Right cardiac atrium (tissue), 5 donors: ENCODE results near the gene PTPN6. TPM values are rescaled to one million over a fixed set of nuclear protein-coding genes. Genes with fewer than 3 reads are reported as not detected.

Experiments
- ATAC-seq, 2 donors: fragments of 200-7000 bp; cut with Tn5 transposase; one replicate each; pipeline versions ENCODE4 v1.8.0 to v1.9.1; 2020; ENCODE audit warnings: moderate library complexity in 2 of 2, mild to moderate bottlenecking in 1 of 2
- DNase-seq, 3 donors: peaks; one replicate each; pipeline ENCODE4 v3.0.0-alpha.2; 2020
- H3K27ac ChIP-seq: one replicate; pipeline ENCODE4 v1.5.1; 2013; ENCODE audit warnings: mild to moderate bottlenecking, low read length, control low read depth, moderate library complexity
- H3K27me3 ChIP-seq: one replicate; pipeline ENCODE4 v1.6.1; 2013; ENCODE audit not compliant: control insufficient read depth, insufficient read depth
- H3K4me1 ChIP-seq: one replicate; pipeline ENCODE4 v1.6.1; 2013; ENCODE audit warnings: low read length; ENCODE audit not compliant: control insufficient read depth, insufficient read depth
- H3K4me3 ChIP-seq: one replicate; pipeline ENCODE4 v1.5.1; 2013; ENCODE audit warnings: low read length, control low read depth
- H3K9me3 ChIP-seq: one replicate; pipeline ENCODE4 v1.6.1; 2013; ENCODE audit warnings: low read length; ENCODE audit not compliant: control insufficient read depth
- WGBS: extraction: QIAGEN DNeasy Blood & Tissue Kit; methylation state at CpG from one replicate; pipeline ENCODE4 v1.1.7; 2013; 5-methylcytosine and 5-hydroxymethylcytosine counted together
- intact Hi-C, 4 donors: fragments of 100-400 bp; cut with DNase I; formaldehyde crosslinking; loops; one replicate each; pipeline versions ENCODE4 v1.11.0 to v1.14.0; 2022 to 2023
- polyA plus RNA-seq: library from polyadenylated mRNA; stranded (reverse); fragments of 200-250 nt; gene quantifications from one replicate; pipeline ENCODE4 v1.2.3, GENCODE V29; 2013
- total RNA-seq, 4 donors: library from RNA; stranded (reverse); fragmentation: NEBNext Ultra II Directional; extraction: Animal tissue kit (Norgen Biotek cat#: 25700); gene quantifications; one replicate each; pipeline ENCODE4 v1.2.1, GENCODE V29; 2021
- donor health status: healthy with polysubstance abuse.
- donor health status: DM: no; HTN: yes; CAD: no.
- donor health status: DM: no; HTN: no; CAD: no.
- donor health status: DM: no; HTN: yes; CAD: no; lungs with severe emphysema.
- donor health status: DM: yes; HTN: yes; CAD: no.

The PTPN6 gene
- total and polyA plus RNA-seq, 5 donors: 5.9 to 12.1 (median 8.2) TPM

GRCh38 chr12:6977653-6978052, 26.5 kb downstream of the PTPN6 start:
- H3K4me1 ChIP-seq: peaks cover 2% of the 10 kb centered on the region
- ATAC-seq (no peak), DNase-seq (no peak)
- no peak overlapping the region for H3K4me3 ChIP-seq
- no peaks in the 10 kb centered on the region for H3K27me3 ChIP-seq
- WGBS: 73% methylated on average over 10 of the region's 10 CpGs
- intact Hi-C loops: no loop called here
- H3K27ac ChIP-seq: no peak overlapping the region
- no peaks in the 10 kb centered on the region for H3K9me3 ChIP-seq

GRCh38 chr12:6978188-6978587, 27.0 kb downstream of the PTPN6 start:
- intact Hi-C loops: no loop called here
- WGBS: 88% methylated on average over 6 of the region's 6 CpGs
- Histone ChIP-seq H3K27ac (peak overlapping the region; percentile 61), H3K27me3 (no peaks in the 10 kb centered on the region), H3K9me3 (no peaks in the 10 kb centered on the region), H3K4me1 (peaks cover 2% of the 10 kb centered on the region), H3K4me3 (no peak overlapping the region)
- DNase-seq: no peak
- ATAC-seq: no peak

DNA sequence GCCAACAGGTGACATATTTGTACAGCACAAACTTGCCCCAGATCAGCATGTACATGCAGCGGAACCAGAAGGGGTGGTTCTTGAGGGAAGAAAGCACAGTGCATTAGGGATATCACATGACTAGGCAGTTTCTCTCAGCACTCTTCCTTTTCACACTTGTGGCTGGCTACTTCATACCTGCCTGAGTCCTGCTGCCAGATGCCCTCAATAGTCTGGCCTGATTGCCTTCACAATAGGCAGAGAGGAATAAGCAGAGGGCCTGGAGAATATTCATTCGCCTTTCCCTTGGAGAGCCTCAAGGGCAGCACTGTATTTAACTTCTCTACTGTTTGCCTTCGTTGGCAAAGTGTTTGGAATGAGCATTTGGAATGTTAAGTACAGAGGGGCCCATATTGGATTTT, 27.5 kb downstream of the PTPN6 start:
- Histone ChIP-seq H3K27me3 (no peaks in the 10 kb centered on the region), H3K9me3 (no peaks in the 10 kb centered on the region), H3K27ac (peak overlapping the region; percentile 61), H3K4me1 (peaks cover 2% of the 10 kb centered on the region), H3K4me3 (no peak overlapping the region)
- DNase-seq (no peak), ATAC-seq (no peak)
- intact Hi-C loops: no loop called here
- 71% methylated on average over 3 of the region's 3 CpGs for WGBS

DNA sequence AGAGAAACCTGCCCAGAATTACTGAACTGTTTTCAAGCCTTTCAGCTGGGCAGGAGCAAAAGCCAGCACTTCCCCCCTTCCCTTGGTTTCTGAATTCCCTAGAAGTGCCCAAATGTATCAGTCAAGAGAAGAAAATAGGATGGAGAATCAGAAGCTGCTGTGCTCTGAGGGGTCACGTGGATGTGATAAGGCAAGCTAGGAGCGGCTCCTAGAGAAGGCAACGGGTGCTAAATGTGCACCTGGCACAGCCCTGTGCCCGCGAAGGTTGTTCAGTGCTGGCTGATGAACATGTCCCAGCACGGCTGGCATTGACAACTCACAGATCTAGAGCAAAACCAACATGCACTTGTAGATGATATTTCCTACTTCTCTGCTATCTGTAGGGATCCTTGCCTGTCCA, 27.9 kb downstream of the PTPN6 start:
- Histone ChIP-seq H3K27me3 (no peaks in the 10 kb centered on the region), H3K9me3 (no peaks in the 10 kb centered on the region), H3K27ac (peak overlapping the region; percentile 61), H3K4me3 (no peak overlapping the region), H3K4me1 (peaks cover 2% of the 10 kb centered on the region)
- DNase-seq (no peak), ATAC-seq (peak in 1 of 2 donors; percentile 25)
- intact Hi-C loops: no loop called here
- 70% methylated on average over 6 of the region's 6 CpGs for WGBS

DNA sequence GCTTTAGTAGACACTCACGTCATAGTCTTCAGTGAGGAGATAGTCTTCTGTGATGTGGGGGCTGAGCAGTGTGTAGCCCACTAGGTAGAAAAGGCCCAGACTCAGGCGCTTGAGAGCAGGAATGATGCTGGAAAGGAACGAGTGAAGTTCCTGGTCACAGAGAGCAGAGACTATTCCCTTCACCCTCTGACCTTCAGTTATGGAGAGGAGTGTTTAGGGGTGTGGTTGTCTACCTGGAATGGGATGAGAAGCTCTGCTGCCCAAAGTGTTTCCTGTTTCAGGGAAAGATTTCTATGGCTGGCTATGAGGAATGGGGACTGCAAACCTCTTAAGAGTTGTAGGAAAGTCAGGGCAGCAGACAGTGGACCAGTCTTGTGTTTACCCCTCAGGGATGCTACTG, 28.3 kb downstream of the PTPN6 start:
- Histone ChIP-seq H3K9me3 (no peaks in the 10 kb centered on the region), H3K27ac (peak overlapping the region; percentile 61), H3K4me3 (no peak overlapping the region), H3K27me3 (no peaks in the 10 kb centered on the region), H3K4me1 (peaks cover 2% of the 10 kb centered on the region)
- WGBS: 78% methylated on average over 3 of the region's 3 CpGs
- ATAC-seq (no peak), DNase-seq (no peak)
- intact Hi-C loops: no loop called here

- Histone ChIP-seq H3K4me1 (peaks cover 2% of the 10 kb centered on the region), H3K27me3 (no peaks in the 10 kb centered on the region), H3K4me3 (no peak overlapping the region), H3K27ac (no peak overlapping the region), H3K9me3 (no peaks in the 10 kb centered on the region)
- ATAC-seq (no peak), DNase-seq (no peak)
- intact Hi-C loops: no loop called here
- 96% methylated on average over 4 of the region's 4 CpGs for WGBS
Observed at GRCh38 chr12:6980075-6980474, 28.9 kb downstream of the PTPN6 start.

- no peak for ATAC-seq
- Histone ChIP-seq H3K4me3 (no peak overlapping the region), H3K4me1 (peaks cover 2% of the 10 kb centered on the region), H3K9me3 (no peaks in the 10 kb centered on the region), H3K27ac (no peak overlapping the region), H3K27me3 (no peaks in the 10 kb centered on the region)
- no peak for DNase-seq
- intact Hi-C loops: no loop called here
Observed at GRCh38 chr12:6980740-6981139, 29.6 kb downstream of the PTPN6 start.

DNA sequence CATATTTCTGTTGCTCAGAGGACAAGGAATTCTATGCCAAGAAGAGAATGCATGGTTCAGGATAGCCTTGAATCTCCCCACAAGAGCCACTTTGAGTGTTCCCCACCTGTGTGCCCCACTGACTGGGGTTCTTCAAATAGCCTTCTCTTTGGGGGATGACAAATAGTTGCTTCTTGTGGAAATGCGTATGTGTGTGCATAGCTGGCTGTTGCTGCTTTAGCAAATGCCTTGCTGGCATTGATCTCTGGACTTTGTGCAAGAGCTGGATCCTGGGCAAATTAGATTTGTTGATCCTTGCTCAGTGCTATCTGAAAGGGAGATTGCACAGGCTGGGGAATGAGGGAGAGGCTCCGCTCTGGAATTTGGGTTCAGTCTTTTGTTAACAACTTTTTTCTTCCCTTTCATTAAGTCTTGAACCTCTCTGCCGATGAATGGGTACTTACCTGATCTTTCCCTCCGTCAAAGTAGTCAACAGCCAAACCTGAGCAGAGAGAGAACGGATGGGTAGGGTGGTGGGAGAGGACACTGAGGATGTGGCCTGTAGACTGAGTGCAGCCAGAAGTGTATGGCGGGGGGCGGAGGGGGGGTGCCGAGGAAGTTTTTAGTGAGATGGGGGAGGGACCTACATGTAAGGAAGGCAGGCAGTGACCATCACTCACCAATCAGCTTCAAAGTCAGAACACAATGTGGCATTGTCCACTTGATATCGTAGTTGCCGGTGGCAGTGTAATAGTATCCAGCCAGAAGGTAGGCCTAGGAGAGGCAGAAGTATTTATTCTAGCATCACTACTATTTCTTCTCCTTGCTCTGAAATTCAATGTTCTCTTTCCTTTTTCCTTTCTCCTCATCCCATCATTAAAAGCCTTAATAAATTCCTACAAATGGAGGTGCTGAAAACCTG, 30.2 kb downstream of the PTPN6 start:
- intact Hi-C loops: no loop called here
- Histone ChIP-seq H3K27ac (no peak overlapping the region), H3K4me3 (no peak overlapping the region), H3K27me3 (no peaks in the 10 kb centered on the region), H3K9me3 (no peaks in the 10 kb centered on the region), H3K4me1 (peaks cover 2% of the 10 kb centered on the region)
- no peak for ATAC-seq
- DNase-seq: no peak
- 90% methylated on average over 10 of the region's 10 CpGs for WGBS

- no peak overlapping the region for H3K27ac ChIP-seq
- H3K27me3 ChIP-seq: no peaks in the 10 kb centered on the region
- DNase-seq (no peak), ATAC-seq (no peak)
- intact Hi-C loops: no loop called here
- 88% methylated on average over 7 of the region's 7 CpGs for WGBS
- peaks cover 2% of the 10 kb centered on the region for H3K4me1 ChIP-seq
- no peak overlapping the region for H3K4me3 ChIP-seq
- no peaks in the 10 kb centered on the region for H3K9me3 ChIP-seq
Observed at GRCh38 chr12:6982532-6982931, 31.4 kb downstream of the PTPN6 start.

GRCh38 chr12:6987956-6988553, 36.9 kb downstream of the PTPN6 start:
- intact Hi-C loops: no loop called here
- ATAC-seq (no peak), DNase-seq (no peak)
- no peaks in the 10 kb centered on the region for H3K9me3 ChIP-seq
- 91% methylated on average over 11 of the region's 11 CpGs for WGBS
- H3K27ac ChIP-seq: no peak overlapping the region
- no peak overlapping the region for H3K4me3 ChIP-seq
- H3K4me1 ChIP-seq: no peaks in the 10 kb centered on the region
- H3K27me3 ChIP-seq: no peaks in the 10 kb centered on the region

DNA sequence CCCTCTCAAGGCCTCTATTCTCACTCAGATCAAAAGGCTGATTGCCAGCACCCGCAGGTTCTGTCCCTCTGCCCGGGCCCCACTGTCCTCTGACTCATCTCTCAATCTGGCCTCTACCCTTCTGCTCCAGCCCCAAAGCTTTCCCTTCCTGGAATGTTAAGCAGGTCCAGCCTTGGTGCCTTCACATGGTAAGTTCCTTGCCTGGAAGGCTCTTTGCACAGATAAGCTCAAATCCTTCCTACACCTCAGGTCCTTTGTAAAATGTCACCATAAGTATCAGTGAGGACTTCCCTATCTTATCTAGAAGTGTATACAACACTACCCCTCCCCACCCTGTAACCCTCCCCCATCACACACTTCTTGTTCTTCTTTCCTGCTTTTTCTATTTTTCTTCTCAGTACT, 44.9 kb downstream of the PTPN6 start:
- 54% methylated on average over 2 of the region's 2 CpGs for WGBS
- intact Hi-C loops: no loop called here
- DNase-seq: no peak
- H3K9me3 ChIP-seq: no peaks in the 10 kb centered on the region
- H3K27me3 ChIP-seq: no peaks in the 10 kb centered on the region
- no peak overlapping the region for H3K27ac ChIP-seq
- H3K4me3 ChIP-seq: no peak overlapping the region
- no peaks in the 10 kb centered on the region for H3K4me1 ChIP-seq
- ATAC-seq: peak in 1 of 2 donors; percentile 41
